CD4-positive, alpha-beta memory T cell (primary cell): ENCODE measurements around the gene ITPR3. TPM values are rescaled to one million over a fixed set of nuclear protein-coding genes. Genes with fewer than 3 reads are reported as not detected.

Source experiments
- CTCF ChIA-PET: fragments of 350-600 bp; sonication (Branson Sonifier 250); formaldehyde crosslinking; loops from one replicate; lab custom pipeline; 2021; ENCODE audit warnings: inconsistent platforms; ENCODE audit not compliant: partially characterized antibody; lab: Charles Lee
- POLR2A ChIA-PET: fragments of 350-600 bp; sonication (Branson Sonifier 250); formaldehyde crosslinking; loops from one replicate; lab custom pipeline; 2021; ENCODE audit not compliant: partially characterized antibody; lab: Charles Lee
- DNase-seq, 5 donors: peaks; one replicate each; pipeline versions ENCODE4 v3.0.0 to v3.0.0-alpha.2; 2020 to 2022; ENCODE audit warnings: mixed read lengths in 1 of 5
- H3K27ac ChIP-seq: one replicate; pipeline ENCODE4 v1.7.0; 2013; ENCODE audit warnings: low read depth, low read length
- H3K27me3 ChIP-seq: 2 replicates; pipeline ENCODE4 v1.7.0; 2013; ENCODE audit warnings: mild to moderate bottlenecking, low read length, moderate library complexity; ENCODE audit not compliant: insufficient read depth
- H3K36me3 ChIP-seq: 2 replicates; pipeline ENCODE4 v1.7.0; 2013; ENCODE audit warnings: mild to moderate bottlenecking, low read length, moderate library complexity; ENCODE audit not compliant: insufficient read depth
- H3K4me1 ChIP-seq: 2 replicates; pipeline ENCODE4 v1.7.0; 2013; ENCODE audit warnings: mild to moderate bottlenecking, low read length, moderate library complexity; ENCODE audit not compliant: insufficient read depth
- H3K4me3 ChIP-seq, 2 donors: one replicate each; pipeline ENCODE4 v1.7.0; 2013; ENCODE audit warnings: low read length in 2 of 2, mild to moderate bottlenecking in 1 of 2
- H3K9me3 ChIP-seq, 2 donors: one replicate each; pipeline ENCODE4 v1.7.0; 2013; ENCODE audit warnings: low read length in 2 of 2, control low read depth in 1 of 2; ENCODE audit not compliant: control insufficient read depth in 1 of 2
- H3K27ac Mint-ChIP-seq, 7 donors: one replicate each; pipeline ENCODE4 v1.8.0; 2020 to 2021; ENCODE audit warnings: mixed read lengths in 7 of 7, mild to moderate bottlenecking in 6 of 7, inconsistent platforms in 3 of 7, moderate library complexity in 3 of 7
- H3K27me3 Mint-ChIP-seq, 2 donors: one replicate each; pipeline ENCODE4 v1.8.0; 2020 to 2021; ENCODE audit warnings: mixed read lengths in 2 of 2
- H3K36me3 Mint-ChIP-seq, 2 donors: one replicate each; pipeline ENCODE4 v1.8.0; 2020 to 2021; ENCODE audit warnings: mixed read lengths in 2 of 2, inconsistent platforms in 1 of 2, mild to moderate bottlenecking in 1 of 2
- H3K4me1 Mint-ChIP-seq, 4 donors: one replicate each; pipeline ENCODE4 v1.8.0; 2020 to 2021; ENCODE audit warnings: mixed read lengths in 4 of 4, mild to moderate bottlenecking in 1 of 4
- H3K4me3 Mint-ChIP-seq, 8 donors: one replicate each; pipeline ENCODE4 v1.8.0; 2020 to 2021; ENCODE audit warnings: mixed read lengths in 8 of 8, mild to moderate bottlenecking in 7 of 8, moderate library complexity in 6 of 8, inconsistent platforms in 3 of 8
- H3K9me3 Mint-ChIP-seq, 8 donors: one replicate each; pipeline ENCODE4 v1.8.0; 2020 to 2021; ENCODE audit warnings: mixed read lengths in 8 of 8, mild to moderate bottlenecking in 5 of 8, inconsistent platforms in 3 of 8, moderate library complexity in 1 of 8
- intact Hi-C: fragments of 100-400 bp; cut with micrococcal nuclease; formaldehyde crosslinking; loops from one replicate; pipeline ENCODE4 v1.15.1; 2023
- polyA plus RNA-seq, 2 donors: library from polyadenylated mRNA; unstranded; fragments of 300-500 nt; fragmentation: Illumina TruSeq; gene quantifications; one replicate each; pipeline ENCODE4 v1.2.3, GENCODE V29; 2021
- total RNA-seq, 2 experiments: library from RNA; stranded (reverse); gene quantifications; one replicate each; pipeline ENCODE4 v1.2.3, GENCODE V29; 2021

ITPR3 gene
- 10 to 100 TPM; 71.2 to 72.4 TPM for total RNA-seq
- polyA plus RNA-seq: 1 to 10 TPM in 1 of 2 donors, under 1 TPM in 1; 0.55 to 8.1 TPM

GRCh38 chr6:33620856-33621710, at the start of gene ITPR3:
ITPR3 (plus strand) TSS chr6:33621322; CDS start chr6:33621603, 281 bp downstream.
- Histone ChIP-seq H3K4me3 (peak within 1 kb of the TSS; percentile 71 to 88), H3K9me3 (no peaks in the 10 kb centered on the region), H3K36me3 (no peaks in the 10 kb centered on the region), H3K4me1 (peaks cover 48% of the 10 kb centered on the region), H3K27me3 (no peaks in the 10 kb centered on the region), H3K27ac (peak within 1 kb of the TSS; percentile 92)
- Mint-ChIP-seq H3K4me3 (peak within 1 kb of the TSS; percentile 93 to 99 (median 96)), H3K27me3 (no peaks in the 10 kb centered on the region), H3K27ac (peak within 1 kb of the TSS; percentile 91 to 98 (median 97)), H3K4me1 (peaks cover 35 to 62% (median 48%) of the 10 kb centered on the region in 4 donors), H3K36me3 (peaks cover 0 to 22% of the 10 kb centered on the region in 2 donors), H3K9me3 (no peaks in the 10 kb centered on the region)
- CTCF ChIA-PET: interaction anchor here (1.0 to 3.2 kb wide), 9 partner anchors 11 to 82 kb away, joined by 3 to 24 read pairs (median 5); partner anchors contain the start of gene BAK1
- DNase-seq: peak; percentile 78 to 85 (median 83)
- POLR2A ChIA-PET: interaction anchor here (0.5 to 4.4 kb wide), 32 partner anchors 9 to 421 kb away, joined by 3 to 44 read pairs (median 5); partner anchors contain the start of genes BAK1, LEMD2, RXRB and SLC39A7
- intact Hi-C loops: loop anchor here (1.0 to 2.0 kb wide), 5 partner anchors 12 to 90 kb away; partner anchors contain the start of gene UQCC2

GRCh38 chr6:33571637-33572316, 49.3 kb upstream of the ITPR3 start:
- no peak for DNase-seq
- peaks cover 26% of the 10 kb centered on the region for H3K4me1 ChIP-seq
- Mint-ChIP-seq H3K27me3 (no peaks in the 10 kb centered on the region), H3K36me3 (peaks cover 17 to 40% of the 10 kb centered on the region in 2 donors), H3K4me1 (peaks cover 12 to 46% (median 34%) of the 10 kb centered on the region in 4 donors), H3K4me3 (peak overlapping the region; percentile 90 to 97 (median 94)), H3K27ac (peak overlapping the region; percentile 99 to 100 (median 100)), H3K9me3 (no peaks in the 10 kb centered on the region)
- H3K36me3 ChIP-seq: peaks cover 27% of the 10 kb centered on the region
- CTCF ChIA-PET: interaction anchor here (2.9 to 3.1 kb wide), 2 partner anchors 8 to 14 kb away, joined by 10 to 20 read pairs; partner anchors contain the start of gene BAK1
- no peaks in the 10 kb centered on the region for H3K27me3 ChIP-seq
- H3K9me3 ChIP-seq: no peaks in the 10 kb centered on the region
- intact Hi-C loops: loop anchor here (1.0 to 10.0 kb wide), 9 partner anchors 9 to 367 kb away; partner anchors contain the start of genes B3GALT4, BAK1, CUTA and HSD17B8
- peak overlapping the region; percentile 93 for H3K27ac ChIP-seq
- H3K4me3 ChIP-seq: peak overlapping the region; percentile 4 to 72
- POLR2A ChIA-PET: interaction anchor here (0.5 to 3.0 kb wide), 20 partner anchors 8 to 295 kb away, joined by 3 to 35 read pairs (median 6); partner anchors contain the start of genes B3GALT4, BAK1, CUTA and ITPR3

GRCh38 chr6:33575211-33575610, 45.9 kb upstream of the ITPR3 start:
- Mint-ChIP-seq H3K36me3 (peaks cover 28 to 63% of the 10 kb centered on the region in 2 donors), H3K27me3 (no peaks in the 10 kb centered on the region), H3K9me3 (no peaks in the 10 kb centered on the region), H3K27ac (peak overlapping the region in 5 of 7 donors; percentile 38 to 90 (median 83)), H3K4me3 (peak overlapping the region in 1 of 8 donors; percentile 42), H3K4me1 (peaks cover 22 to 64% (median 44%) of the 10 kb centered on the region in 4 donors)
- H3K4me3 ChIP-seq: no peak overlapping the region
- H3K27ac ChIP-seq: peak overlapping the region; percentile 29
- ChIA-PET CTCF (interaction anchor here (1.3 to 2.8 kb wide), 5 partner anchors 10 to 184 kb away, joined by 4 to 10 read pairs (median 4); no protein-coding TSS in a partner anchor), POLR2A (interaction anchor here (1.1 to 2.3 kb wide), 7 partner anchors 42 to 603 kb away, joined by 3 to 6 read pairs (median 3); partner anchors contain the start of genes CUTA and ITPR3)
- no peaks in the 10 kb centered on the region for H3K9me3 ChIP-seq
- intact Hi-C loops: loop anchor here (10.0 kb wide), 2 partner anchors 300 to 370 kb away; partner anchors contain the start of genes B3GALT4, HSD17B8, RING1 and RPS18
- DNase-seq: no peak
- peaks cover 39% of the 10 kb centered on the region for H3K4me1 ChIP-seq
- H3K27me3 ChIP-seq: no peaks in the 10 kb centered on the region
- peaks cover 34% of the 10 kb centered on the region for H3K36me3 ChIP-seq

GRCh38 chr6:33576668-33577067, 44.5 kb upstream of the ITPR3 start:
- peak overlapping the region; percentile 66 to 99 (median 89) for H3K27ac Mint-ChIP-seq
- Histone ChIP-seq H3K27me3 (no peaks in the 10 kb centered on the region), H3K4me1 (peaks cover 35% of the 10 kb centered on the region), H3K36me3 (peaks cover 34% of the 10 kb centered on the region), H3K4me3 (no peak overlapping the region), H3K27ac (peak overlapping the region; percentile 90), H3K9me3 (no peaks in the 10 kb centered on the region)
- intact Hi-C loops: loop anchor here (10.0 kb wide), 2 partner anchors 302 to 372 kb away; partner anchors contain the start of genes B3GALT4, HSD17B8, RING1 and RPS18
- CTCF ChIA-PET: interaction anchor here (1.2 to 2.8 kb wide), 3 partner anchors 8 to 124 kb away, joined by 4 to 10 read pairs (median 5); partner anchors contain the start of gene ZBTB9
- no peaks in the 10 kb centered on the region for H3K9me3 Mint-ChIP-seq
- DNase-seq: no peak
- POLR2A ChIA-PET: interaction anchor here (0.7 to 2.3 kb wide), 3 partner anchors 146 to 232 kb away, joined by 3 to 6 read pairs (median 3); no protein-coding TSS in a partner anchor
- peaks cover 17 to 54% (median 36%) of the 10 kb centered on the region in 4 donors for H3K4me1 Mint-ChIP-seq
- no peaks in the 10 kb centered on the region for H3K27me3 Mint-ChIP-seq
- peak overlapping the region in 6 of 8 donors; percentile 20 to 99 (median 56) for H3K4me3 Mint-ChIP-seq
- H3K36me3 Mint-ChIP-seq: peaks cover 28 to 53% of the 10 kb centered on the region in 2 donors

GRCh38 chr6:33577106-33577535, 44.0 kb upstream of the ITPR3 start:
- H3K9me3 Mint-ChIP-seq: no peaks in the 10 kb centered on the region
- POLR2A ChIA-PET: interaction anchor here (0.7 to 2.3 kb wide), 3 partner anchors 146 to 232 kb away, joined by 3 to 6 read pairs (median 3); no protein-coding TSS in a partner anchor
- peaks cover 31% of the 10 kb centered on the region for H3K4me1 ChIP-seq
- H3K27ac Mint-ChIP-seq: peak overlapping the region; percentile 98 to 100 (median 99)
- peak overlapping the region; percentile 90 for H3K27ac ChIP-seq
- H3K4me3 Mint-ChIP-seq: peak overlapping the region; percentile 60 to 100 (median 98)
- CTCF ChIA-PET: interaction anchor here (1.2 to 2.1 kb wide), 2 partner anchors 123 kb away, joined by 4 to 5 read pairs; partner anchors contain the start of gene ZBTB9
- peaks cover 34% of the 10 kb centered on the region for H3K36me3 ChIP-seq
- peak overlapping the region in 1 of 2 donors; percentile 88 for H3K4me3 ChIP-seq
- H3K27me3 ChIP-seq: no peaks in the 10 kb centered on the region
- no peaks in the 10 kb centered on the region for H3K9me3 ChIP-seq
- peaks cover 28 to 49% of the 10 kb centered on the region in 2 donors for H3K36me3 Mint-ChIP-seq
- intact Hi-C loops: loop anchor here (10.0 kb wide), 2 partner anchors 302 to 372 kb away; partner anchors contain the start of genes B3GALT4, HSD17B8, RING1 and RPS18
- H3K4me1 Mint-ChIP-seq: peaks cover 14 to 49% (median 32%) of the 10 kb centered on the region in 4 donors
- no peaks in the 10 kb centered on the region for H3K27me3 Mint-ChIP-seq
- DNase-seq: peak in 1 of 5 donors; percentile 55

DNA sequence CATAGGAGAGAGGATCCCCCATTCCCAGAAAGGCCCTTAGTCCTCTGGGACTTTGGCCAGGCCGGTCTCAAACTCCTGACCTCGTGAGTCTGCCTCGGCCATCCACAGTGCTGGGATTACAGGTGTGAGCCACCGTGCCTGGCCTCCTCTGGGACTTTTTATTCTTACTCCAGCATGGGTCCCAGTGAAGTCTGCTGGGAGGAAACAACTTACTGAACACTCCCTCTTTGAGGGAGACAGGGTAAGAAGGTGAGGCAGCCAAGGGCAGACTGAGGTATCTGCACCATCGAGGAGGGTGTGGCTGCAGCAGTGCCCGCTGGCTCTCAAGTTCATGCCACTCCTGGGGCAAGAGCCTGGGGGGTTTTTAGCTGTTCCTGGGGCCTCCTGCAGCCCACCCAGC, 43.4 kb upstream of the ITPR3 start:
- H3K4me1 ChIP-seq: peaks cover 26% of the 10 kb centered on the region
- Mint-ChIP-seq H3K4me3 (peak overlapping the region; percentile 93 to 100 (median 98)), H3K27ac (peak overlapping the region; percentile 98 to 100 (median 99)), H3K27me3 (no peaks in the 10 kb centered on the region), H3K36me3 (peaks cover 28 to 45% of the 10 kb centered on the region in 2 donors), H3K4me1 (peaks cover 14 to 46% (median 28%) of the 10 kb centered on the region in 4 donors), H3K9me3 (no peaks in the 10 kb centered on the region)
- intact Hi-C loops: loop anchor here (2.0 to 10.0 kb wide), 3 partner anchors 43 to 373 kb away; partner anchors contain the start of genes B3GALT4, HSD17B8, ITPR3 and RING1
- H3K4me3 ChIP-seq: peak overlapping the region; percentile 88 to 98
- H3K36me3 ChIP-seq: peaks cover 34% of the 10 kb centered on the region
- H3K27me3 ChIP-seq: no peaks in the 10 kb centered on the region
- DNase-seq: no peak
- peak overlapping the region; percentile 90 for H3K27ac ChIP-seq
- CTCF ChIA-PET: no interaction called here
- H3K9me3 ChIP-seq: no peaks in the 10 kb centered on the region
- POLR2A ChIA-PET: interaction anchor here (2.4 to 3.9 kb wide), 4 partner anchors 16 to 134 kb away, joined by 13 to 29 read pairs (median 16); partner anchors contain the start of genes ITPR3 and UQCC2
